Activated T-cell treated with anti-CD3 and anti-CD28 coated beads, Interleukin-2, amount 50 U/mL, for 4 hours (primary cell): ENCODE measurements around the gene TAPBP. TPM values are rescaled to one million over a fixed set of nuclear protein-coding genes. Genes with fewer than 3 reads are reported as not detected.
A peak's percentile ranks its signal among the peaks of the same experiment; 100 is the strongest.
"Not testable (repeated sequence)": the region's sequence is repeated elsewhere in the genome, so short reads cannot be mapped to it uniquely, and the experiment has no call there.

ENCODE experiments used
- ATAC-seq, 2 donors: fragments of 200-7000 bp; cut with Tn5 transposase; one replicate each; pipeline ENCODE4 v1.10.0; 2021
- DNase-seq: peaks from one replicate; pipeline ENCODE4 v3.0.0-alpha.2; 2020
- H3K27me3 Mint-ChIP-seq: one replicate; pipeline ENCODE4 v1.8.0; 2021; ENCODE audit warnings: low read depth, mixed read lengths
- H3K36me3 Mint-ChIP-seq: one replicate; pipeline ENCODE4 v1.8.0; 2022; ENCODE audit warnings: mixed read lengths; ENCODE audit not compliant: insufficient read depth
- H3K4me1 Mint-ChIP-seq: one replicate; pipeline ENCODE4 v1.8.0; 2021; ENCODE audit warnings: low read depth, mixed read lengths
- H3K4me3 Mint-ChIP-seq: one replicate; pipeline ENCODE4 v1.8.0; 2021; ENCODE audit warnings: mild to moderate bottlenecking, moderate library complexity, mixed read lengths
- H3K9me3 Mint-ChIP-seq: one replicate; pipeline ENCODE4 v1.8.0; 2021; ENCODE audit warnings: mixed read lengths
- total RNA-seq, 3 donors: library from RNA; stranded (reverse); gene quantifications; one replicate each; pipeline ENCODE4 v1.2.1, GENCODE V29; 2021

Gene TAPBP
- total RNA-seq, 3 donors from 2014 or later = 265 to 315 (median 301) TPM

DNA sequence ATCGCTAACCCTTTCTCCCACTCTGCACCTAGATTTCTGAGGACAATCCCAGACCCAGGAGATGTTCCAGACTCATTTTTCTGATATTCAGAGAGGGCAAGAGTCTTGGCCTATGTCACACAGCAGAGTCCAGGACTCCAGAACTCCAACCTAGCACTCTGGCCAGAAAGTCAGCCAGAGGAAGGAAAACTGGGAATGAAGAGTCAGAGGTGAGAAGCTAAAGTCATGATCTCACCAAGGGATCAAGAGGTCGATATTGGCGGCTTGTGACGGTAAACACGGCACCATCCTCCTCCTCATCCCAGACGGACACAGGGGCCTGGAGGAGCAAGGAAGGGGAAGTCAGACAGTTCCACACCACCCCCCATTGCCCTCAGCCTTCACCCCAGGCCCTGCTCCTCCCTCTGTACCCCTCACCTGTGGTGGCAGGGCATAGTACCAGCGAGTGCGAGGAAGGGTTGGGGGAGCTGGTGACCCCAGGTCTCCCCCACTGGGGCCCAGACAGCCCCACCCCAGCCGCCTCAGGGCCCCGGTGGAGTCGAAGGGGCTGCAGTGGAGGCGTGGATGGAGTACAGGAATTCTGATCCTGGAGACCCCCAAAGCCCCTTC, 17.0 kb downstream of the TAPBP start:
- DNase-seq = no peak
- Mint-ChIP-seq H3K9me3 (no peaks in the 10 kb centered on the region), H3K4me3 (peak overlapping the region; percentile 94)

DNA sequence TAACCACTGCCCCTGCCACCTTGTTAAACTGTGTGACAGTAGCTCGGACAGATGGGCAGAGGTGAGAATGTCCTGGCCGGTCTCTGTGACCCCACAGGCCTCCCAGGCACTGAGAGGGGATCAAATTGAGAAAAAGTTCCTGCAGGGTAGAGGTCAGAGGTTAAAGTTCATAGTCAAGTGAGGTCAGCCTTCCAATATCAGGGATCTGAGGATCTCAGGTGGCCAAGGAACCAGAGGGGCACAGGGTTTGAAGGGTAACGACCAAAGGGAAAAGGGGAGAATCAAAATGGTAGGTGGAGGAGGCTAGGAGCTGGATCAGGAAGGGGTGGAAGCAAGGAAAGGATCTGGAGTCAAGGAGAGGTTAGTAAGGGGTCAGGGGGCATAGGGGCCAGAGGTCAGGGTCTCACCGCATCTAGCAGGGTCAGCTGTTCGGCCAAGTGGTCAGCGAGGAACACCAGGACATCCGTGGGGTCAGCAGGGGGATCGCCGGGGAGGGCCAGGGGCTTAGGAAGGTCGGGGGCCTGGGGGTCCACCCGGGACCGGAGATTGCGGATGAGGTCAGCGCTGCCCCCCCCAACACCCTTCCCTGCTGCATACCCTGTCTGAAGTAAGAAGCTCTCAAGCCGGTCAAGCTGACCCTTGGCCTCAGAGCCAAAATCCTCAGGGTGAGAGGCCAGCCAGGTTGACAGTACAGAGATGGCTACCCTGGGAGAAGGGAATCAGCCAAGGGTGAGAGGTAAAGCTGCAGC, 18.1 kb downstream of the TAPBP start:
- no peak for ATAC-seq
- H3K4me1 Mint-ChIP-seq = peaks cover 34% of the 10 kb centered on the region
- H3K9me3 Mint-ChIP-seq = no peaks in the 10 kb centered on the region

More for the DNA sequence above, 17.0 kb downstream of the TAPBP start:
- Mint-ChIP-seq H3K4me1 (peaks cover 33% of the 10 kb centered on the region), H3K36me3 (peaks cover 24% of the 10 kb centered on the region), H3K27me3 (no peaks in the 10 kb centered on the region)
- ATAC-seq = no peak

DNA sequence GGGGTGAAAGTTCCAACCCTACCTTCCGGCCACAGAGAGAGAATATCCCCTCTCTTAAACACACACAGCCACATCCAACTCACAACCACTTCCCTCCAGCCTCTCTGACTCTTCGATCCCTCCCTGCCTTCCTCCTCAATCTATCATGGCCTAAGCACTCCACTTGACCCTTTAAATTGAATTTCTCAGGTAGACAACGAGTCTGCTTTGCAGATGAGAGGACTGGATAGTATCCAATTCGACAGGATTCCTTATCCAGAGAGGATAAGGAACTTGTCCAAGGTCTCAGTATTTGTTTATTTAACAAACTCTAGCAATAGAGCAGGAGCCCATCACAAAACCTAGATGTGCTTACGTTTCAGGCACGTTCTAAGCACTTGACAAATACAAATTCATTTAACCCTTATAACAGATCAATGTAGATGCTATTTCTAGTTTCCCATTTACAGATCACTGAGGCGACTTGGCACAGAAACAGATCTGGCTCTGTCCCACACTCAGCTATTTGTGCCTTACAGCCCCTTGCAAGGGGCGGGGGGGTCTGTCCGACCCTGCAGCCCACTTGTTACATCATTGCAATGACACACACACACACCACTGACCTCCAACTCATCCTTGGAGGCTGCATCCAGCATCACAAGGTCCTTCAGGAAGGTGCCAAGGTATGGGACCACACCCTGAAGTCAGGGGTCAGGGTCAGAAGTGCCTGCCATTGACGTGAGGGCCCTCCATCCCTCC, 19.6 kb downstream of the TAPBP start:
- H3K4me3 Mint-ChIP-seq = no peak overlapping the region
- no peak for ATAC-seq

More for the DNA sequence above, 18.1 kb downstream of the TAPBP start:
- DNase-seq = no peak
- Mint-ChIP-seq H3K27me3 (no peaks in the 10 kb centered on the region), H3K4me3 (no peak overlapping the region), H3K36me3 (peaks cover 26% of the 10 kb centered on the region)

DNA sequence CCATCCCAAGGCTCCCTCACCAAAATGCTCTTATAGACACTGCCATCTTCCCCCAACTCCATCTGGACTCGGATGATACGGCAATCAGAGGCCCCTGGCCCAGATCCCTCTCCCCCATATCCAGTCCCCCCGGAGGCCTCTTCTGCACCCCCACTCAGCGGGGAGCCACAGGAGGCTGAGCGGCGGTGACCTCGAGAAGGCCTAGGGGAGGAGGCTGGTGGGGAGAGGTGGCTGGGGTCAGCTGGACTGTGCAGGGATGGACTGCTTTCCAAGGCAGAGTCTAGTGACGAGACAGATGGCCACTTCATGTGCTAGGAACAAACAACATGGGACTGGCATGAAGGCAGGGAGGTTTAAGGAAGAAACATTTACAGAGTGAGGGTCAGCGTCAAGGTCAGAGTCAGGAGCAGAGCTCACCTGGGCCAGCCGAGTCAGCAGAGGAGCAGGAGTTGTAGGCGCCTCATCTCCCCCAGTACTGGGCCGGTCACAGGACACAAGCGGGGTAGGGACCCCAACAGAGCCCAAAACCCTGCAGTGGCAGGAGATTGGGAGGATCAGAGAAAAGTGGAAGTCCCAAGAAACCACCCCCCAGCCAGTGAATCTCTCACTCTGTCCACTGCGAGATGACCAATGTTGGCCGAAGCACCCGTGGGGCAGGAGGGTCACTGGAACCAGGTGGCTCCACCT, 20.7 kb downstream of the TAPBP start:
- H3K9me3 Mint-ChIP-seq = no peaks in the 10 kb centered on the region
- H3K4me1 Mint-ChIP-seq = peaks cover 34% of the 10 kb centered on the region
- H3K27me3 Mint-ChIP-seq = no peaks in the 10 kb centered on the region
- H3K4me3 Mint-ChIP-seq = peak overlapping the region; percentile 35
- no peak for DNase-seq
- no peak for ATAC-seq
- peaks cover 24% of the 10 kb centered on the region for H3K36me3 Mint-ChIP-seq

More for the DNA sequence above, 19.6 kb downstream of the TAPBP start:
- Mint-ChIP-seq H3K4me1 (peaks cover 31% of the 10 kb centered on the region), H3K36me3 (peaks cover 24% of the 10 kb centered on the region), H3K27me3 (no peaks in the 10 kb centered on the region), H3K9me3 (no peaks in the 10 kb centered on the region)
- no peak for DNase-seq

DNA sequence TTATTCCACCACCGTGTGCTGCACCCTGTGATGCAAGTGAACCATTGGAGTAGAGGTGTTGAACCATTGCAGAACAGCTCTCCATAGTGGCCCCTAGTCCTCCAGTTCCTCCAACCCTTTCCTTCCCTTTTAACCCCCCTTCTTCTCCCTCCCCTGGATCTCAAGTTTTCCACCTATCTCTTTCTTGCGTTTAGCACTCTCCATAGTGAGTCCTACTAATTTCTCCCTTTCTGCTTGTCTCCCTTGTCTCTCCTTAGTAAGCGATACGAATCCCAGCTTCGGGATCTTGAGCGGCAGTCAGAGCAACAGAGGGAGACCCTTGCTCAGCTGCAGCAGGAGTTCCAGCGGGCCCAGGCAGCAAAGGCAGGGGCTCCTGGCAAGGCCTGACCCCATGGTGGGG, 23.4 kb downstream of the TAPBP start:
- DNase-seq = no peak
- H3K27me3 Mint-ChIP-seq = no peaks in the 10 kb centered on the region
- H3K9me3 Mint-ChIP-seq = no peaks in the 10 kb centered on the region
- H3K4me3 Mint-ChIP-seq = peak overlapping the region; percentile 98
- no peak for ATAC-seq
- H3K36me3 Mint-ChIP-seq = peaks cover 38% of the 10 kb centered on the region
- H3K4me1 Mint-ChIP-seq = peaks cover 40% of the 10 kb centered on the region

DNA sequence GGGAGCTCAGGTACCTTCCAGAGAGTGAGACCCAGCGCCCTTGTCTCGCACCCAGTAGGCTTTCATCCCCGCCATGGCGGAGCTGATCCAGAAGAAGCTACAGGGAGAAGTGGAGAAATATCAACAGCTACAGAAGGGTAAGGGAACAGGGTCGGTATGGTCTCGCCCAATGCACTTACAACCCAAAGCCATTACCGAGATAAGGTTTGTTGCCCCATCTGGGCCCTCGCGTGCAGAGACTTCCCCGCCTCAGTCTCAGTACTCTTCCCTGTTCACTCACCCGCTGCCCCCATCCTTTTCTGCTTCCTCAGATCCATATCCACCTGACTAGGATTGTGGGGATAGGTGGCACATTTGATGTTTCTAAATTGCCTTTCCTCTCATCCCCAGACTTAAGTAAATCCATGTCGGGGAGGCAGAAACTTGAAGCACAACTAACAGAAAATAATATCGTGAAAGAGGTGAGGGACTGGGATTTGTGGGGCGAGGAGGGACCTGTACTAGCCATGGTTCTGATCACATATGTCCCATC, 24.0 kb downstream of the TAPBP start:
- Mint-ChIP-seq H3K4me1 (peaks cover 40% of the 10 kb centered on the region), H3K36me3 (peaks cover 38% of the 10 kb centered on the region), H3K27me3 (no peaks in the 10 kb centered on the region), H3K9me3 (no peaks in the 10 kb centered on the region), H3K4me3 (peak overlapping the region; percentile 98)
- ATAC-seq (peak; percentile 23 to 24), DNase-seq (no peak)

DNA sequence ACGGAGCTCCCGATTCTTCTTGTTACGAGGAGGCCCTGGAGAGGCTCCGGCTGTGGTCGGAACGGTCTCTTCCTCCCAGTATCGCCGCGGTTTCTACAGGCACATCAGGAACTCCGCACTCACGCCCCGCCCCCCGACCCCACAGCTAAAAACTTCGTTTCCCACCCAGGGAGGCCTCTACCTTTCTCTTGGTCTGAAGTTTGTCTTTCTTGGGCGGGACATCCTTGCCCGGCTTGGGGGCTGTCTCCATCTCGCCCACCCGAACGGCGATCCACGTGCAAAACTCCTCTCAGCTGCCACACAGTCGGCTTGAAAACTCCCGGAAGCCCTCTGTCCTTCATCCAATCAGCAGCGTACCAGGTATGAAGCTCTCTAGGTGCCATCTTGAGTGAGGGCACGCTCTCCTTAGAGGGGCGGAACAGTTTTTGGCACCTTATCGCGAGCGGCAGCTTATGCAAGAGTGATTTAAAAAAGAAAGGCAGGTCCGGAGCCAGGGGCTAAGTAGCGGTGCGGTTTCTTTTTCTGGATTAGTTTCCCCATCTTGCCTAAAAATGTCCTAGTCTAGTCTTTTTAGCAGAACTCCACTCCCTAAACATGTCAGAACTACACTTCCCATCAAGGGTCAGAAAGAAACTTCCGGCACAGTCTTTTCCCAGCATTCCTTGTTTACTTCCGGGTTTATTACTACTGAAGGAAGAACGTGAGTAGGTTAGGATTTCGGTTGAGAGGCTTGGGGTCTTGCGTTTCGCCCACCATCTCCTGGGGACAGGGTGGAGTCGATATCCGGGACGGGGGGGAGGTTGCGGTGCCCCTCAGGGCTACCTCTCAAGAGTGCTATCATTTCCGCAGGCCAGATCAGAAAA, 24.7 kb downstream of the TAPBP start, which contains the start of the genes PFDN6 and WDR46:
TSS of gene PFDN6 (plus strand) at position 681 of the 863 bp plus-strand sequence. CDS start 256 bp downstream, outside the sequence.
TSS of gene WDR46 (minus strand) at position 319 of the 863 bp plus-strand sequence. CDS start at position 250, 69 bp downstream.
- Mint-ChIP-seq H3K27me3 (no peaks in the 10 kb centered on the region), H3K4me1 (peaks cover 40% of the 10 kb centered on the region), H3K9me3 (no peaks in the 10 kb centered on the region), H3K4me3 (peak within 1 kb of the TSS; percentile 98), H3K36me3 (peaks cover 40% of the 10 kb centered on the region)
- DNase-seq = peak; percentile 69
- peak; percentile 97 to 98 for ATAC-seq

DNA sequence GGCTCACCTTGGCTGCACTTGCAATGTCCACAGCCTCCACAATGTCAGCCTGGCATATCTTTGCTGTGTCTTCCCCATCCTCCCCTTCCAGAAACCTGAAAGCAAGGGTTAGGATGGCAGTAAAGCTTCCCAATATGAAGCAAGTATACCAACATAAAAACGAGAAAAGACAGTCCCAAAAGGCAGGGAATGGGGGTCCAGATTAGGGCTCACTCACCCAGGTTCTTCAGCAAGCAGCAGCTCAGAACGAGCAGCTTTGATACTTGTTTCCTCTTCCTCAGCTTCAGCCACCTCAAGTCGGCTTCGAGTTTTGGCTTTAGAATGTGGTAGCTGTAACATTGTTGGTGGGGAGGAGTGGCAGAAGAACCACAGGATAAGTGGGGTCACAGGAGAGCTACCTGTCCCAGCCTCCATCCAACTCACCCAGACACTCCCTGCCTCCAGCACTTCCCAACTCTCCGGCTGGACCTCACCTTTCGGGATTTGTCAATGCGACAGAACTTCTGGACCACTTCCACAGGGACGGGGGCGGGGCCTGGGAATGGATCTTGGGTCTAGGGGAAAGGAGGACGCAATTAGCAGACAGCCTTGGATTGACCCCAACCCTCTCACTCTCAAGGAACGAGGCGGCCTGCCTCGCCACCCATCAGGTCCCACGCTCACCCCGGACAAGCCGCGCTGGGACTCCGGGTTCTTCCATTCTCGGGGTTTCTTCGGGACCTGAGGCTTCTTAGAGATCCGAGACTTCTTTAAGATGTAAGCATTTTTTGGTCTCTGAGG, 25.5 kb downstream of the TAPBP start:
- Mint-ChIP-seq H3K9me3 (no peaks in the 10 kb centered on the region), H3K27me3 (no peaks in the 10 kb centered on the region), H3K4me1 (peaks cover 38% of the 10 kb centered on the region), H3K4me3 (peak overlapping the region; percentile 98), H3K36me3 (peaks cover 37% of the 10 kb centered on the region)
- no peak for ATAC-seq
- no peak for DNase-seq

DNA sequence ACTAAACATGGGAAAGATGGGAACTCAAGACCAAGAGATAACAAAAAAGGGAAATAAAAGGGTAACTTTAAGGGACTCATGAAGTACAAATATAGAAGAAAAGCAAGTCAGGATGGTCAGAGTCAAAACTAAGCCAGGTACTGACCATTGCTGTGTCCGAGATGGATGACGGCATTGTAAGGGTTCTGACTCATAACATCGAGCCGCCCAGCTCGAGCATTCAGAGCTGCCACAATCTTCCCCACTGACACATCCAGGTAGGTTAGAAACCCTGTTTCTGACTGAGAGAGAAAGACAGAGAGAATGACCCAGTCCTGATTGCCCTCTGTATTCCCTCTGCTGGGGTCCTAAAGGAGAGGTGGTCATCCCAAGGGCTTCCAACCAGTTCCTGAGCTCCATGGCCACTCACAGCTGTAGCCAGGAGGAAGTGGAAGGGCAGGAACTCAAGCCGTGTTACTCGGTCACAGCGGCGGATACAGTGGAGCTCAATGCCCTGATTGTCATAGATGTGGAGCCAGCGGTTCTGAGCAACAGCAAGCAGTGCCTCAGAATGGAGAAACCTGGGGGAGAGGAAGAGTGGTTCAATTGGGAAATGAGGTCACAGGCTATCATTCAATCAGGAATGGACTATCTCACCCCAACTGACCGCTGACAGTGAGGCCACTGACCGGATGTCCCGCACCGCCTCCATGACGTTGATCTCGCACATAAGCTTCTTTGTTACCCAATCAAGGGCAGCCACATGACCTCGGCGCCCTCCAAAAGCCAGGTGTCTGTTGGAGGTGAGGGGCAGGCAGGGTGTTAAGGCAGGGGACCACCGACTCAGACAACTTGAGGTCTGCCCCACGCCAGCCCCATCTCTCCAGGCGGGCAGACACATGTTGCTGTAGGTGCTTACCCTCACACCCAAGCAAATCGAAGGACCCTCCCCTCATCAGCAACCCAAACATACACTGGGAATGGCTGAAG, 26.6 kb downstream of the TAPBP start:
- Mint-ChIP-seq H3K4me1 (peaks cover 38% of the 10 kb centered on the region), H3K9me3 (no peaks in the 10 kb centered on the region), H3K4me3 (peak overlapping the region; percentile 98), H3K36me3 (peaks cover 33% of the 10 kb centered on the region), H3K27me3 (no peaks in the 10 kb centered on the region)
- no peak for ATAC-seq
- no peak for DNase-seq

DNA sequence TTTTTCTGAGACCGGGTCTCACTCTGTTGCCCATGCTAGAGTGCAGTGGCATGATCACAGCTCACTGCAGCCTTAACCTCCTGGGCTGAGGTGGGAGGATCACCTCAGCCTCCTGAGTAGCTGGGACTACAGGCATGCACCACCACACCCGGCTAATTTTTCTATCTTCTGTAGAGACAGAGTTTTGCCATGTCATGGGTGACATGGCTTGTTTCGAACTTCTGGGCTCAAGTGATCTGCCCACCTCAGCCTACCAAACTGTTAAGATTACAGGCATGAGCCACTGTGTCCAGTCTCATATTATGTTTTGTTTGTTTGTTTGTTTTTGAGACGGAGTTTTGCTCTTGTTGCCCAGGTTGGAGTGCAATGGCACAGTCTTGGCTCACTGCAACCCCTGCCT, 28.7 kb downstream of the TAPBP start:
- not testable (repeated sequence) for H3K9me3 Mint-ChIP-seq
- H3K36me3 Mint-ChIP-seq = peaks cover 30% of the 10 kb centered on the region

DNA sequence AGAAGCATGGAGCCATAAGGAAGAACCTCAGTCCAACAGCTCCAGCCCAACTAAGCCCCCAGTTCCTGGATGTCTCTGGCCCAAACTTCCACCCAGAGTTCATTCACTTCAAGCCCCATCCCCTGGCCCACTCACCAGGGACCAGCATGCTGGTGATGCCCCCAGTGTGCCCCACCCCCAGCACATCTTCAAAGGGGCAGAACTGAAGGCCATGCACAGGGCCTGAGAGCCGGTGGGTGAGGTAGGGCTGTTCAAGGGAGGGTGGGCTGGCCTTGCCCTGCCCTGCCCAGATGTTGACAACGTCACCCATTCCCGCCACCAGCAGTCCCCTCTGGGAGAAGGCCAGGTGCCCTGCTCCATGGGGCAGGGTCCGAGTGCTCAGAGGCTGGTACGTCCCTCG, 33.3 kb downstream of the TAPBP start:
- H3K36me3 Mint-ChIP-seq = peaks cover 21% of the 10 kb centered on the region
- DNase-seq (no peak), ATAC-seq (no peak)
- H3K9me3 Mint-ChIP-seq = no peaks in the 10 kb centered on the region
- no peaks in the 10 kb centered on the region for H3K27me3 Mint-ChIP-seq
- H3K4me1 Mint-ChIP-seq = peaks cover 29% of the 10 kb centered on the region
- H3K4me3 Mint-ChIP-seq = no peak overlapping the region

More for the DNA sequence above, 28.7 kb downstream of the TAPBP start:
- not testable (repeated sequence) for H3K27me3 Mint-ChIP-seq, DNase-seq, H3K4me3 Mint-ChIP-seq, ATAC-seq
- H3K4me1 Mint-ChIP-seq = peaks cover 30% of the 10 kb centered on the region
